Stomach (tissue), 9 donors: ENCODE measurements around the gene CACNA1G. TPM values are rescaled to one million over a fixed set of nuclear protein-coding genes. Genes with fewer than 3 reads are reported as not detected.
A peak's percentile ranks its signal among the peaks of the same experiment; 100 is the strongest.

Experiments used
- DNase-seq, 2 donors: peaks; one replicate each; pipeline versions ENCODE4 v3.0.0 to v3.0.0-alpha.2; 2013 to 2019
- H3K27ac ChIP-seq, 5 donors: fragments of 200-600 bp in 4 of 5; sonication (generic) in 4 of 5; one replicate each; pipeline ENCODE4 v1.5.1; 2013 to 2019; ENCODE audit warnings: mild to moderate bottlenecking in 1 of 5, moderate library complexity in 1 of 5
- H3K27me3 ChIP-seq, 3 donors: fragments of 200-600 bp; sonication (generic); one replicate each; pipeline ENCODE4 v1.5.1; 2017 to 2019; ENCODE audit warnings: mixed run types in 1 of 3
- H3K36me3 ChIP-seq, 4 donors: fragments of 200-600 bp; sonication (generic); 1 replicate in 3 of 4; 2 replicates in 1 of 4; pipeline ENCODE4 v1.5.1; 2016 to 2019
- H3K4me1 ChIP-seq, 4 donors: fragments of 200-600 bp; sonication (generic); one replicate each; pipeline ENCODE4 v1.5.1; 2016 to 2019
- H3K4me3 ChIP-seq, 4 donors: fragments of 200-600 bp; sonication (generic) in 3 of 4; one replicate each; pipeline ENCODE4 v1.5.1; 2016 to 2019; ENCODE audit warnings: mild to moderate bottlenecking in 1 of 4
- H3K9me3 ChIP-seq, 4 donors: fragments of 200-600 bp; sonication (generic); one replicate each; pipeline ENCODE4 v1.5.1; 2016 to 2019
- CTCF ChIP-seq, 7 experiments: fragments of 450-650 bp in 4 of 7; fragments of 200-600 bp in 3 of 7; sonication (generic) in 3 of 7; IDR thresholded peaks; one replicate each; pipeline ENCODE4 v1.5.1; 2016 to 2019; ENCODE audit warnings: antibody characterized with exemption in 7 of 7, control low read depth in 2 of 7, mild to moderate bottlenecking in 1 of 7
- EP300 ChIP-seq: sonication (generic); formaldehyde crosslinking; IDR thresholded peaks from one replicate; pipeline ENCODE4 v1.6.1; 2017; ENCODE audit warnings: antibody characterized with exemption
- POLR2A ChIP-seq, 4 donors: fragments of 450-650 bp; IDR thresholded peaks; one replicate each; pipeline ENCODE4 v1.6.1; 2016; ENCODE audit warnings: antibody characterized with exemption in 4 of 4, control low read depth in 2 of 4, mild to moderate bottlenecking in 1 of 4, moderate library complexity in 1 of 4
- POLR2AphosphoS5 ChIP-seq, 3 donors: sonication (generic); formaldehyde crosslinking; IDR thresholded peaks; one replicate each; pipeline ENCODE4 v1.6.1; 2016; ENCODE audit warnings: antibody characterized with exemption in 3 of 3
- WGBS, 5 donors: extraction: QIAGEN DNeasy Blood & Tissue Kit in 3 of 5; methylation state at CpG; one replicate each; pipeline versions ENCODE4 v1.1.5 to v1.1.7; 2013 to 2018; 5-methylcytosine and 5-hydroxymethylcytosine counted together
- intact Hi-C: fragments of 100-400 bp; cut with DNase I; formaldehyde crosslinking; loops from one replicate; pipeline ENCODE4 v1.15.1; 2023; ENCODE audit warnings: low total_unique reads
- polyA plus RNA-seq, 3 donors: library from polyadenylated mRNA; stranded (reverse); fragments of 200-250 nt; gene quantifications; one replicate each; pipeline ENCODE4 v1.2.3, GENCODE V29; 2013
- total RNA-seq, 5 donors: library from RNA; depleted of rRNA; stranded (reverse); fragments of >200 nt; gene quantifications; one replicate each; pipeline versions ENCODE4 v1.1.0 to v1.2.3, GENCODE V29; 2014 to 2016
- donor health status: healthy with polysubstance abuse.
- donor health status: Bipolar disorder and iron deficiency.
- donor health status: healthy.

Gene CACNA1G
- total and polyA plus RNA-seq, 8 donors = 0.06 to 3.7 (median 1.1) TPM; not detected in 4

- Histone ChIP-seq H3K27me3 (no peaks in the 10 kb centered on the region), H3K4me1 (peaks cover 37 to 58% (median 41%) of the 10 kb centered on the region in 4 donors), H3K9me3 (no peaks in the 10 kb centered on the region), H3K36me3 (peaks cover 0 to 34% (median 0%) of the 10 kb centered on the region in 4 donors), H3K27ac (peak overlapping the region in 4 of 5 donors; percentile 78 to 91 (median 82)), H3K4me3 (no peak overlapping the region)
- DNase-seq = no peak
- WGBS, 5 donors = 63 to 85% (median 72%) methylated on average over 4 to 6 of the region's 6 CpGs
- intact Hi-C loops = no loop called here
- TF ChIP-seq POLR2AphosphoS5 (IDR thresholded peaks at IDR 0.05) = no peak
- no peak for TF ChIP-seq POLR2A (IDR thresholded peaks at IDR 0.05)
- no peak for TF ChIP-seq CTCF (IDR thresholded peaks at IDR 0.05)
- no peak for TF ChIP-seq EP300
These were observed 98.1 kb downstream of the CACNA1G start for GRCh38 chr17:50658616-50659015.

- intact Hi-C loops = no loop called here
- Histone ChIP-seq H3K27me3 (no peaks in the 10 kb centered on the region), H3K4me3 (no peak overlapping the region), H3K27ac (peak overlapping the region in 4 of 5 donors; percentile 78 to 91 (median 82)), H3K36me3 (peaks cover 0 to 37% (median 0%) of the 10 kb centered on the region in 4 donors), H3K9me3 (no peaks in the 10 kb centered on the region), H3K4me1 (peaks cover 37 to 58% (median 41%) of the 10 kb centered on the region in 4 donors)
- TF ChIP-seq CTCF (IDR thresholded peaks at IDR 0.05) = no peak
- no peak for TF ChIP-seq POLR2A (IDR thresholded peaks at IDR 0.05)
- TF ChIP-seq POLR2AphosphoS5 (IDR thresholded peaks at IDR 0.05) = no peak
- no peak for TF ChIP-seq EP300
- DNase-seq = no peak
- WGBS, 5 donors = 78 to 92% (median 86%) methylated on average over 5 to 10 of the region's 10 CpGs
These were observed 98.7 kb downstream of the CACNA1G start for GRCh38 chr17:50659179-50659578.

DNA sequence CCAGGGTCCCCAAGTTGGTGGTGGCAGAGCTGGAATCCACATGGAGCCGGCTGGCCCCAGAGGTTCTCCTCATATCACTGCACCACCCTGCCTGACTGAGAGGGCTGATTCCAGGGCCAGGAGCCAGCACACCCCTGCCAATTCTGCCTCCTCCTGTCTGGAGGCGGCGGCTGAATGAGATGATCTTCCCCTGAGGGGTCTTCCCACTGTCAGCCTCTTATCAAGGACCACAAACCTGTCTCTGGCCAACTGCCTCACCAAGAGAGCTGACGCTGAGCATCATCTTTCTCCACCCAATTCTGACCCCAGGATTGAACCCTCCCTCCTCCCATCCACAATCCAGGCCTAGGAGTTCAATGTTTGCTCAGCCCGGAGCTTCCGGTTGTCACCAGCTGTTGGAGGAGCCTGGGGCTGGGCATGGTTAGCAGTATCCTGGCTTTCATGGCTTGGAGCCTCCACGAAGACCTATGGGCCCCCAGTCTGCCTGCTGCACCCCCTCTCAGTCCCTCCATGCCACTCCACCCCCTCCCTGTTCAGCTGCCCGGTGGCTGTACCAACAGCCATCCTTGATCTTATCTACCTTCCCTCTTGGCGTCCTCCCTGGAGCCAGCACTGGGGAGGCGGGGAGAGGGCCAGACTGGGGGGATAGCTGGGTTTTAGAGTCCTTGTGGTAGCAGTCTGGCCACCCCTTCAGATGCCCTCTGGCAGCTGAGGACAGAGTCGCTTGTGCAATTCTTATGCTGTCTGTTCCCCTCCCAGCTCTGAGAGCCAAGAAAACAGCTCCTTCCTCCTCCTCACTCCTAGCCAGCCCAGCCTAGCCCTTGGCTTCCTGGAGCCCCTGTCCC, 99.7 kb downstream of the CACNA1G start:
- H3K9me3 ChIP-seq = no peaks in the 10 kb centered on the region
- TF ChIP-seq CTCF (IDR thresholded peaks at IDR 0.05) (no peak), POLR2AphosphoS5 (IDR thresholded peaks at IDR 0.05) (no peak), EP300 (no peak), POLR2A (IDR thresholded peaks at IDR 0.05) (no peak)
- H3K36me3 ChIP-seq = peaks cover 0 to 38% (median 0%) of the 10 kb centered on the region in 4 donors
- no peak overlapping the region for H3K4me3 ChIP-seq
- DNase-seq = peak; percentile 49 to 62
- intact Hi-C loops = no loop called here
- H3K27ac ChIP-seq = peak overlapping the region; percentile 69 to 91 (median 81)
- no peaks in the 10 kb centered on the region for H3K27me3 ChIP-seq
- H3K4me1 ChIP-seq = peaks cover 37 to 58% (median 41%) of the 10 kb centered on the region in 4 donors
- WGBS, 5 donors = 22 to 42% (median 26%) methylated on average over 11 of the region's 11 CpGs

DNA sequence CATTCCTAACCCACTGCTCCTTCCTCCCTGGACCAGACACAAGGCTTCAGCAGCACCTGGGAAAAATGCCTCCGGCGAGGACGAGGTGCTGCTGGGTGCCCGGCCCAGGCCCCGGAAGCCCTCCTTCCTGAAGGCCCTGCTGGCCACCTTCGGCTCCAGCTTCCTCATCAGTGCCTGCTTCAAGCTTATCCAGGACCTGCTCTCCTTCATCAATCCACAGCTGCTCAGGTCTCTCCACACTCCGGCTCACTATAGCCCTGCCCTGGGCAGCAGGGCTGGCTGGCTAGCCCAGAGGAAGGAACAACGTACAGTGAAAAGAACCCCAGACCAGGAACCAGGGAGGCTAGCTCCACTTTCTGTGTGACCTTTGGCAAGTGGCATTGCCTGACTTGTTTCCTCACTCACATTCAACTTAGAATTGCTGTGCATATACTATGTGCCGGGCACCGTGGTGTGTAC, 100.4 kb downstream of the CACNA1G start:
- Histone ChIP-seq H3K27ac (peak overlapping the region; percentile 69 to 91 (median 81)), H3K9me3 (no peaks in the 10 kb centered on the region), H3K27me3 (no peaks in the 10 kb centered on the region), H3K4me3 (no peak overlapping the region), H3K36me3 (peaks cover 0 to 34% (median 0%) of the 10 kb centered on the region in 4 donors), H3K4me1 (peaks cover 37 to 58% (median 41%) of the 10 kb centered on the region in 4 donors)
- DNase-seq = no peak
- 49 to 75% (median 67%) methylated on average over 9 to 10 of the region's 10 CpGs for WGBS, 5 donors
- intact Hi-C loops = no loop called here
- TF ChIP-seq EP300 = no peak
